ENCODE measurements around the gene BMP2. TPM values are rescaled to one million over a fixed set of nuclear protein-coding genes. Genes with fewer than 3 reads are reported as not detected.
A peak's percentile ranks its signal among the peaks of the same experiment; 100 is the strongest.

The BMP2 gene
- total RNA-seq, 1 experiment from 2014 or later = 0.26 TPM

DNA sequence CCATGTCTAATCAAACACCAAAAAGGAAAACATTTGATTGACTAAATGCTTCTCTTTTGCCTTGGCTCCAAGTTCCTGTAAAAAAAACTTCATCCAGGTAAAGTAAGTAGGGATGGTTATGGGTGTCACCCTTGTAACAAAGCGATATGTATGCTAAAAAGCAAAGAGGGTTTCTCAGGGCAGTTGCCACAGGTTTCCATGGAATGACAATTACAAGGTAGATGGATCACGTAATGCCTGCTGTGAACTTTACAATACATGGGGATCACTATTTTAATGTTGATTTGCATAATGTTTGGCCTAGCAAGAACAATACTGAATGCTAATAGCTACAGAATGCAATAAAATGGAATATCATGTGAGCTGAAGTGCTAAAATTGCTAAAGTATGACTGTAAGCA is 2.9 kb upstream of the BMP2 start:
- in situ Hi-C loops (cut with HindIII; ENCODE audit: low pct_unique_long_range_greater_than_20kb, low sequenced_read_pairs) = no loop called here

DNA sequence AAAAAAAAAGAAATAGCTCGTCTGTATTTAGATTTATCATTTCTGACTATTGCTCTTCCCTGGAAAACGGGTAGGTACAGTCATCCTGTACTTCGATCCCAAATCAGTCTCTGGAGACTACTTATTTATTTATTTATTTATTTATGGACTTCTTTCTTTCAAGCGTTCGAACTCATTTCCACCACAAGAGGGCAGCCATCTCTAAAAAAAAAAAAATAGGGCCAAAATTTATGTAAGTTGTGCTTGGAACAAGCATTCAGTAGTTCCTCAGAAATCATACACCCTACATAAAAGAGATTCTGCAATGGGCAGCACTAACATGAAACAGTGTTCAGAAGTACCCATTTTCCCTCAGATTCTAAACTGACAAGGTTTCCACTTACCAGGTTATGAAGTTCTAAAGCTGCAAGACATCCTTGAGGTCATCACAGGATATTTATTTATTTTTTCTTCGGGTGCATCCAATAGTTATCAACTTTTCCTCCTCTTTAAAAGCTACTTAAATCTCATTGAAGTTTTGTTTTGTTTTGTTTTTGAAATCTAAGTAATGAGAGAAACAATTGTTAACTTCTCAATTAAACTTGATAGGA is 1.9 kb upstream of the BMP2 start:
- DNase-seq (ENCODE audit: low read depth, low spot score) = peak; percentile 79
- in situ Hi-C loops (cut with HindIII; ENCODE audit: low pct_unique_long_range_greater_than_20kb, low sequenced_read_pairs) = no loop called here

More for the DNA sequence above, 2.9 kb upstream of the BMP2 start:
- no peak for DNase-seq (ENCODE audit: low read depth, low spot score)

DNA sequence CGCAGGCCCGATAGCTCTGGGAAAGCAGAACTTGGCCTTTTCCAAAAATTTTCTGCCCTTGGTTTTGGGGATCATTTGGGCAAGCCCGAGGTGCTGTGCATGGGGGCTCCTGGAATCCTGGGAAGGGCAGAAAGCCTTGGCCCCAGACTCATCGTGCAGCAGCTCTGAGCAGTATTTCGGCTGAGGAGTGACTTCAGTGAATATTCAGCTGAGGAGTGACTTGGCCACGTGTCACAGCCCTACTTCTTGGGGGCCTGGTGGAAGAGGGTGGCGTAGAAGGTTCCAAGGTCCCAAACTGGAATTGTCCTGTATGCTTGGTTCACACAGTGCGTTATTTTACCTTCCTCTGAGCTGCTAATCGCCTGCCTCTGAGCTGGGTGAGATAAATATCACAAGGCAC is 1.1 kb upstream of the BMP2 start:
- in situ Hi-C loops (cut with HindIII; ENCODE audit: low pct_unique_long_range_greater_than_20kb, low sequenced_read_pairs) = no loop called here
- DNase-seq (ENCODE audit: low read depth, low spot score) = no peak

DNA sequence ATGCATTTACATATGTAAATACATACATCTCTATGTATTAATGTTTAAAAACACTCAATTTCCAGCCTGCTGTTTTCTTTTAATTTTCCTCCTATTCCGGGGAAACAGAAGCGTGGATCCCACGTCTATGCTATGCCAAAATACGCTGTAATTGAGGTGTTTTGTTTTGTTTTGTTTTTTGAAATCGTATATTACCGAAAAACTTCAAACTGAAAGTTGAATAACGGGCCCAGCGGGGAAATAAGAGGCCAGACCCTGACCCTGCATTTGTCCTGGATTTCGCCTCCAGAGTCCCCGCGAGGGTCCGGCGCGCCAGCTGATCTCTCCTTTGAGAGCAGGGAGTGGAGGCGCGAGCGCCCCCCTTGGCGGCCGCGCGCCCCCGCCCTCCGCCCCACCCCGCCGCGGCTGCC is 355 bp upstream of the BMP2 start:
- no peak for DNase-seq (ENCODE audit: low read depth, low spot score)
- in situ Hi-C loops (cut with HindIII; ENCODE audit: low pct_unique_long_range_greater_than_20kb, low sequenced_read_pairs) = no loop called here

DNA sequence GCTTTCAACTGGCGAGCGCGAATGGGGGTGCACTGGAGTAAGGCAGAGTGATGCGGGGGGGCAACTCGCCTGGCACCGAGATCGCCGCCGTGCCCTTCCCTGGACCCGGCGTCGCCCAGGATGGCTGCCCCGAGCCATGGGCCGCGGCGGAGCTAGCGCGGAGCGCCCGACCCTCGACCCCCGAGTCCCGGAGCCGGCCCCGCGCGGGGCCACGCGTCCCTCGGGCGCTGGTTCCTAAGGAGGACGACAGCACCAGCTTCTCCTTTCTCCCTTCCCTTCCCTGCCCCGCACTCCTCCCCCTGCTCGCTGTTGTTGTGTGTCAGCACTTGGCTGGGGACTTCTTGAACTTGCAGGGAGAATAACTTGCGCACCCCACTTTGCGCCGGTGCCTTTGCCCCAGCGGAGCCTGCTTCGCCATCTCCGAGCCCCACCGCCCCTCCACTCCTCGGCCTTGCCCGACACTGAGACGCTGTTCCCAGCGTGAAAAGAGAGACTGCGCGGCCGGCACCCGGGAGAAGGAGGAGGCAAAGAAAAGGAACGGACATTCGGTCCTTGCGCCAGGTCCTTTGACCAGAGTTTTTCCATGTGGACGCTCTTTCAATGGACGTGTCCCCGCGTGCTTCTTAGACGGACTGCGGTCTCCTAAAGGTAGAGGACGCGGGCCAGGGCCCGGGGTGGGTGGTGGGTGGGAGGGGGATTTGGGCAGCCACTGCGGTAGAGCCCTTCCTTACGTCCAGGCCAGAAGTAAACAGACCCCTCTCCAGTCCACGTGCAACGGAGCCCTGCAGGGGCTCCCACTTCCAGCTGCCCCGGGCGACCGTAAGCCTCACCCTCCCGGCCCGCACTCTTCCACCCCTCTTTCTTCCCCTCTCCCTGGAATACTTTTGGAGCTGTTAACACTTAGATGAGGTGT is 998 bp downstream of the BMP2 start:
- in situ Hi-C loops (cut with HindIII; ENCODE audit: low pct_unique_long_range_greater_than_20kb, low sequenced_read_pairs) = no loop called here
- DNase-seq (ENCODE audit: low read depth, low spot score) = no peak

DNA sequence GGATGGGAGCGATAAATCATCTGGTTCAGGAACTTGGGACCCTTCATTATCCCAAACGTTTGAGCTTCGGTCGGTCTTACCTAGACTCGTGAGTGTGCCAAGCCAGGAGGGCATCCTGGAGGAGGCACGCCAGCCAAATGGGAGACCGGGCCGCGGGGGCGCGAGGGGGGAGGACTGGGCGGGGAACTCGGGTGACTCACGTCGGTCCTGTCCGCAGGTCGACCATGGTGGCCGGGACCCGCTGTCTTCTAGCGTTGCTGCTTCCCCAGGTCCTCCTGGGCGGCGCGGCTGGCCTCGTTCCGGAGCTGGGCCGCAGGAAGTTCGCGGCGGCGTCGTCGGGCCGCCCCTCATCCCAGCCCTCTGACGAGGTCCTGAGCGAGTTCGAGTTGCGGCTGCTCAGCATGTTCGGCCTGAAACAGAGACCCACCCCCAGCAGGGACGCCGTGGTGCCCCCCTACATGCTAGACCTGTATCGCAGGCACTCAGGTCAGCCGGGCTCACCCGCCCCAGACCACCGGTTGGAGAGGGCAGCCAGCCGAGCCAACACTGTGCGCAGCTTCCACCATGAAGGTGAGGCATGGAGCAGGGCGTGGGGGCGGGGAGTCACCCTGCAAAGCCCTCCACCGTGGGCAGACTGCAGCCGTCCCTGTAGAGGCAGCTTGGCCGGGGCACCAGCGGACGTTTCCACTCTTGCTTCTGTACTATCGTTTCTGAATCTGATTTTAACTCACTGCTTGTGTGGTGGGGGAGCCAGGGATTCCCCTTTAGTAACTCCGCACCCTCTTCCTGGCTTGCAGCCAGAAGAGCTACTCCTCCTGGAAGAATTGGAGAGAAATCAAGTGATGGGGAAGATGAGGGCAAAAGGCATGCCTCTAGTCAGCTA is 2.7 kb downstream of the BMP2 start:
- in situ Hi-C loops (cut with HindIII; ENCODE audit: low pct_unique_long_range_greater_than_20kb, low sequenced_read_pairs) = no loop called here
- DNase-seq (ENCODE audit: low read depth, low spot score) = no peak

DNA sequence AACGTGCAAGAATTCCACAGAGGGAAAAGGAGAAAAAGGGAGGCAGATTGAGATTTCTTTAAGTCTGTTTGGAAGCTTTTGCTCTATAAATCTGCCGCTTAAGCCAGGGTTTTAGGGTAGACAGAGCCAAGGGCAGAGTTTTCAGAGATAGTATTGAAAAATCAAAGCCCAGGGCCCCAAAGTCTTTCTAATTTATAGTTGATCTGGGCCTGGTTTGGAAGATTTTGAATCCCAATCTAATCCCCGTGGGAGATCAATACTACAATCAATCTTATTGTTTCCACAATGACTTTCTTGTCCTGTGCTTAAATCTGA is 3.3 kb downstream of the BMP2 start:
- peak; percentile 19 for DNase-seq (ENCODE audit: low read depth, low spot score)
- in situ Hi-C loops (cut with HindIII; ENCODE audit: low pct_unique_long_range_greater_than_20kb, low sequenced_read_pairs) = no loop called here

DNA sequence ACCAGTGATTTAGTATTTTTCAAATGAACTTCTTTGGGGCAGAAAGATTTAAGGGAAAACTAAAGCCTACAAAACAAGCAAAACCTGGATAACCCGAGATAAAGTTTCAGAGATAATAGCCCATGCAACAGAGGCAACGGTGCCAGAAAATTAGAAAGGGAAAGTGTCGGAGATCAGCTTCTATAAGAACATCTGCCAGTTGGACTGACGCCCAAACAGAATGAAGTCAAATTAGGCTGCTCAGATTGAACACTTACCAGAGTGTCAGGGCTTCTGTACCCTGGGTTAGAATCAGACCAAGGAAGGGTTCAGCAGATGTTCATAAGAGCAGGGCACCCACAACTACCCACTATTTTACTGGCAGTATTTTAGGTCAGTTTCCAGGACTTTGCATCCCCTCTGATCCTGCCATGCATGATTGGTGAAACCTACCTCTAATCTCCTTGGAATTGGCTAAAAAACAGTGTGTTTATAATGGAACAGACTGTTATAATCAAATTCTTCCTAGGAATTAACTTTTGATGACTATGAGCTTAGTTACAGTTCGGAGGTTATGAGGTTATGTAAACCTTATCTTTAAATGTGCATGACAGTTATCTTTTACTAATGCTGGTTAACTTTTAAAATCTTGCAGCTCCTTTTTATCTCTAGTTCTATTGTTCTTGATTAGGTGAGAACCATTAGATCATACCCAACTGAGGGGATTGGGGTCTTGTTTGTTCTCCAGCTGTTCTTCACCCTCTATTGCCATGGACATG is 13.1 kb downstream of the BMP2 start:
- in situ Hi-C loops (cut with HindIII; ENCODE audit: low pct_unique_long_range_greater_than_20kb, low sequenced_read_pairs) = no loop called here
- DNase-seq (ENCODE audit: low read depth, low spot score) = no peak

DNA sequence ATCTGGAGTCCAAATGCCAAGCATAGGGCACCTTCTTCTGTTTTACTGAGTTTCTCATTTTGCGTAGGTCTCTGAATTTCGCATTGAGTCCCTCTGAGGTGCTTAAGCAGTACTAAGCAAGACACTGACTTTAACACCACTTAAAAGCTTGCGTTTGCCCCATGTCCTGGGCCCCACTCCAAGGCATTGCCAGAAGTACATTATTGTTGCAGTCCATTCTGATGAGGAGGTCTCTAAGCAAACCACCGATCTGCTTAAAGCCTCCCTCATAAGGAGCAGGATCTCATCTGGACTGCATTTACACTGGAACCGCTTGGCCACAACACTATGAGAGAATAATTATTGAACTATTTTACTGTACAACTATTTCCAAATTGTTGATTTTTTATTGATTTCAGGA is 16.3 kb downstream of the BMP2 start:
- in situ Hi-C loops (cut with HindIII; ENCODE audit: low pct_unique_long_range_greater_than_20kb, low sequenced_read_pairs) = no loop called here
- no peak for DNase-seq (ENCODE audit: low read depth, low spot score)

DNA sequence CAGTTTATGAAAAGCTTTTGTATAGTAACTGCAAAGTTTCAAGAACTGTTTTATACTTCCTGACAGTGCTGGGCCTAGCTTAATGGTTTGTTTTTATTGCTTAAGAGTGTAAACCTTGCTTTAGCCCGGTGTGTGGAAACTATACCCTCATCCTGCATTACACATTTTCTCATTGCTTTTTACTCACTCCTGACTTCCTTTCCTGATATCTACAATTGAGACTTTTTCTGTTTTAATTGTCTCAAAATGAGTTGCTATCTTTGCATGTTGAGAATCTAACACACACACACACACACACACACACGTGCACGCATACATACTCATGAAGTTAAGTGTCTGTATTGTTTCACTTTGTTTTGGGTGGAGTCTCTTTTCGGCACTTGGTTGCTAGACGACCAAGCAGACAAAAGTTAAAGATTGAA is 16.7 kb downstream of the BMP2 start:
- DNase-seq (ENCODE audit: low read depth, low spot score) = no peak
- in situ Hi-C loops (cut with HindIII; ENCODE audit: low pct_unique_long_range_greater_than_20kb, low sequenced_read_pairs) = no loop called here

DNA sequence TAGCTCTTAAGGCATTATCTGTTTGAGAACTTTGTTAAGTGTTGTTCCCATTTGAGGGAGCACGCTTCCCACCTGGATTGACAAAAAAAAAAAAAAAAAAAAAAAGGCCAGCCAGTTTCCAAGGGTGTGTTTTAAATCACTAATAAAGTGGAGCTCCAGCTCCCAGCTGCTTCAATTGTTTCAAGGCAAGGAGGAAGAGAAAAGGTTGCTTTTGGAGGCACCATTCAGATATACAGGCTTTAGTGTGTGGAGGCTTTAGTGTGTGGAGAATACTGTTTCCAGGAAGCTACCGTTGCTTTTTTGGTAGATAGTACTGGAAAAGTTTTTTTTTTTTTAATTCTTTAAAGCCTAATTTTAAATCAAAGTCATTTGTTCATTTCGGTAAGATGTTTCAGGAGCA is 17.3 kb downstream of the BMP2 start:
- in situ Hi-C loops (cut with HindIII; ENCODE audit: low pct_unique_long_range_greater_than_20kb, low sequenced_read_pairs) = no loop called here
- no peak for DNase-seq (ENCODE audit: low read depth, low spot score)

DNA sequence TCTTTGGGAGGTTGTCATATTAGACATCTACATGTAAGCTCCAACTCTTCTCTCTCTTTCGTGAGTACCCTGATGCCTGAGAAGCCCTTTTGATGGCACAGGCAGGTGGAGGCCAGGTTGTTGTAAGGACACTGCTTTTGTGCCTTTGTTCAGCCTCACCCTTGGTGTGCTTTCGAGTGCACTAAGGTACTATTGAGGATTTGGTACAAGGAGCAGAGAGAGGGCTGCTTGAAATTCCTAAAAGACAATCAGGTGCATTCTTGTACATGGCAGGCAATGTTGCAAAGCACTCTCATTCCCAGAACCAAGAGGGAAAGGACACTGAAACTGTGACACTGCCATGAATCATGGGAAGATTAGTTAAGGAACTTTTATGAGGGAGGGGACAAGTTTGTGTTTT is 19.1 kb downstream of the BMP2 start:
- in situ Hi-C loops (cut with HindIII; ENCODE audit: low pct_unique_long_range_greater_than_20kb, low sequenced_read_pairs) = no loop called here

DNA sequence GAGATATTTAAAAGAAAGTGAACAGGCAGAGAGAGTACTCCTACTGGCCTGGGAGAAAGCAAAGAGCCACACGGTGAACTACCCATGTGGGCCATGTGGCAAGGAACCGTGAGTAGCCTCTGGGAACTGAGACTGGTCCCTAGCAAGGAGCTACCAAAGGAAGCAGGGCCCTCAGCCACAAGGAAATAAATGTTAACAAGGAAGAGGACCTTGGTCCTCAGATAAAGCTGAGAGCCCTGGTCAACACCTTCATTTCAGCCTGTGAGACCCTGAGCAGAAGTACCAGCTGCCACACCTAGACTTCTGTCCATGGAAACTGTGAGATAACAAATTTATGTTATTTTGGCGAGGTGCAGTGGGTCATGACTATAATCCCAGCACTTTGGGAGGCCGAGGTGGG is 25.3 kb downstream of the BMP2 start:
- no peak for DNase-seq (ENCODE audit: low read depth, low spot score)
- in situ Hi-C loops (cut with HindIII; ENCODE audit: low pct_unique_long_range_greater_than_20kb, low sequenced_read_pairs) = no loop called here

More for the DNA sequence above, 19.1 kb downstream of the BMP2 start:
- DNase-seq (ENCODE audit: low read depth, low spot score) = no peak

DNA sequence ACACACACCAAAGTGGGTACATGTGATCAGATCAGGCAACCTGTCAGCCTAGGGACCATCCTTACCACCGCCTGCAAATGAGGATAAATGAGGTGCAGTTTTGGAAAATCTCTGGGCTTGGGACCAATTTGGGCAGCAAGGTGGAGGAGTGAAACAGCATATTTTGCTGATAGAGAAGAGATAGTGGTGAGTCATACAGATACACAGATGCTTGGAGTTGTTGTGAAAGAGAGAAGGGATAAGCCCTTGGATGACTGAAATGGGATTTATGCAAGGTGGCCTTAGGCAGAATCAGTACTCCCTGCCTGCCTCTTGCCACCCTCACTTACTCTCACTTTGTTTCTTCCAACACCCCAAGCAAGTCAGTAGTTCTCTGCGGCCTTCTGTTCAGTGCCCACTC is 34.7 kb downstream of the BMP2 start:
- in situ Hi-C loops (cut with HindIII; ENCODE audit: low pct_unique_long_range_greater_than_20kb, low sequenced_read_pairs) = no loop called here
- no peak for DNase-seq (ENCODE audit: low read depth, low spot score)

DNA sequence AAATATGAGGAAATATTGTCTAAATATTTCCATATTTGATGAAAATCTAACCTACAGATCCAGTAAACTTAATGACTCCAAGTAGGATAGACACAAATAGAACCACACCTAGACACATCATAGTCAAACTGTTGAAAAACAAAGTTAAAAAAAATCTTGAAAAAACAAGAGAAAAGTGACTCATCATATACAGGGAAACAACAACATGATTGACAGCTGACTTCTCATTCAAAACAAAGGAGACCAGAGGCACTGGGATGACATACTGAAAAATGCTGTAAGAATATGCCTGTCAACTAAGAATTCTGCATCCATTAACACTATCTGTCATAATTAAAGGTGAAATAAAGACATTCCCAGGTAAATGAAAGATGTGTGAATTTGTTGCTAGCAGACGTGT is 38.8 kb downstream of the BMP2 start:
- DNase-seq (ENCODE audit: low read depth, low spot score) = no peak
- in situ Hi-C loops (cut with HindIII; ENCODE audit: low pct_unique_long_range_greater_than_20kb, low sequenced_read_pairs) = no loop called here

DNA sequence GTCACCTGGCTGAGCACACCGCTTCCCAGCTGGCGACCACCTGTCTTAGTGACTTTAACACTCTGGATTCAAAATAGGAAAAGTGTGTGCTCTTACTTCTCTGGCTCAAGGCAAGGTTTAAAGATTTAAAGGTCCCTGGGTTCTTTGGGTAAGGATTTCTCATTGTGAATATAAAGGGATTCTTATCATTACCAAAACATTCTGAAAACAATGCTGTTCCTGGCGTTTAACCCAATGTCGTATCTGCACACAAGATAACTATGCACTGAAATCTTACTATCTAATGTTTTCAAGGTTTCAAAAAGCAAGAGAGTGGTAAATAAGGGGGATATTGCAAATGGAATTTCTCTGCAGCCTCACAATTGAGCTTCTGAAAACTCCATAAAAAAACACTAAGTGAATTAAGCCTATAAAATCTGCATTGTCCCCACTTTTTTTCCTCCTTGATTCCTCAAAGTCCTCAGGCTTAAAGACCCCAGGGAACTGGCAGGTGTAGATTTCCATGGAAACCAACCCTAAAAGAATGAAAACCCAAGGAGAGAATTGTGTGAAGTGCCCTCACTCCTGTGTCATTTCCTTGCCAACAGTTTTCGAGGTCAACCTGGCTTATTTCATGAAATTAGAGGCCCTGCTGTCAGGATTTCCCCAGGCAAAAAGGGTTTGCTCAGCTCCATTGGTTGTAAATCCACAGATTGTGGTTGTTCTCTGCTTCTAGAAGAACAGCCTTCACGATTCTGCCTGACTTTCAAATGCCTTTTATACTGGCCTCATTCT is 44.0 kb downstream of the BMP2 start:
- DNase-seq (ENCODE audit: low read depth, low spot score) = no peak
- in situ Hi-C loops (cut with HindIII; ENCODE audit: low pct_unique_long_range_greater_than_20kb, low sequenced_read_pairs) = no loop called here

DNA sequence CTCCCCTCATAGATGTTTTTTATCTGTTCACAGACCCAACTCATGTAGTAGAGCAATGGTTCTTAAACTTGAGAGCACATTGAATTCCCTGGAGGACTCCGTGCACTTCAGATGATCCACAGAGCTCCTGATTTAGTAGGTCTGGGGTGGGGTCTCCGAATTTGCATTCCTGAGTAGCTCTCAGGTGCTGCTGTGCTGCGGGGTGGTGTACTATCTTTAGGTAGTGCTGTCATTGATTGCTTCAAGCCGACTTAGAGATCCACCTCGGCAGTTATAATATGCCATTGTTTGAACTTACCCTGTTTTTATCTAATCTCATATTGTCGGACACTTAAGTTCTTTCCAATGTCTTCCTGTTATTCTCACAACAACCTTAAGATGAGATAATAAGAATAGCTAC is 45.0 kb downstream of the BMP2 start:
- in situ Hi-C loops (cut with HindIII; ENCODE audit: low pct_unique_long_range_greater_than_20kb, low sequenced_read_pairs) = no loop called here
- no peak for DNase-seq (ENCODE audit: low read depth, low spot score)

Measured in SK-MEL-5 (cell line).